Coronary artery (tissue), 2 donors: ENCODE measurements around the gene NDC80.

Source experiments
- DNase-seq: peaks from one replicate; pipeline ENCODE4 v3.0.0-alpha.2; 2017; ENCODE audit warnings: low spot score
- H3K27ac ChIP-seq, 2 donors: fragments of 200-600 bp; sonication (generic); one replicate each; pipeline ENCODE4 v1.5.1; 2016 to 2019
- H3K4me3 ChIP-seq: fragments of 200-600 bp; sonication (generic); 2 replicates; pipeline ENCODE4 v1.5.1; 2016; ENCODE audit warnings: mild to moderate bottlenecking, moderate library complexity
- CTCF ChIP-seq: fragments of 200-600 bp; sonication (generic); IDR thresholded peaks from one replicate; pipeline ENCODE4 v1.5.1; 2019; ENCODE audit warnings: antibody characterized with exemption

NDC80 gene

GRCh38 chr18:2662990-2663389 is 91.6 kb downstream of the NDC80 start:
- DNase-seq, result no peak
- no peak overlapping the region for H3K4me3 ChIP-seq
- no peak overlapping the region for H3K27ac ChIP-seq
- no peak for TF ChIP-seq CTCF
